GM18526 (cell line): ENCODE results near the gene CMTM2.

Experiments used
- POLR2A ChIP-seq: IDR thresholded peaks from 3 replicates; pipeline ENCODE4 v1.6.1; 2011; ENCODE audit not compliant: insufficient read length; ENCODE audit errors: extremely low read depth

CMTM2 gene

GRCh38 chr16:66635406-66635805 lies 56.1 kb downstream of the CMTM2 start:
- TF ChIP-seq POLR2A, result no peak

- no peak for TF ChIP-seq POLR2A
Measured at GRCh38 chr16:66636199-66636598, 56.9 kb downstream of the CMTM2 start.

GRCh38 chr16:66637806-66638205 lies 58.5 kb downstream of the CMTM2 start:
- TF ChIP-seq POLR2A, result no peak
